K562 treated with DMSO at 1 percent for 24 hours (cell line): ENCODE data around the gene SLC10A3. TPM values are rescaled to one million over a fixed set of nuclear protein-coding genes. Genes with fewer than 3 reads are reported as not detected.

Experiments used
- total RNA-seq: library from RNA; unstranded; fragments of 300-600 nt; gene quantifications from 2 replicates; pipeline ENCODE4 v1.2.3, GENCODE V29; 2022; ENCODE audit warnings: low read depth; ENCODE audit not compliant: insufficient read depth

SLC10A3 gene, protein sequence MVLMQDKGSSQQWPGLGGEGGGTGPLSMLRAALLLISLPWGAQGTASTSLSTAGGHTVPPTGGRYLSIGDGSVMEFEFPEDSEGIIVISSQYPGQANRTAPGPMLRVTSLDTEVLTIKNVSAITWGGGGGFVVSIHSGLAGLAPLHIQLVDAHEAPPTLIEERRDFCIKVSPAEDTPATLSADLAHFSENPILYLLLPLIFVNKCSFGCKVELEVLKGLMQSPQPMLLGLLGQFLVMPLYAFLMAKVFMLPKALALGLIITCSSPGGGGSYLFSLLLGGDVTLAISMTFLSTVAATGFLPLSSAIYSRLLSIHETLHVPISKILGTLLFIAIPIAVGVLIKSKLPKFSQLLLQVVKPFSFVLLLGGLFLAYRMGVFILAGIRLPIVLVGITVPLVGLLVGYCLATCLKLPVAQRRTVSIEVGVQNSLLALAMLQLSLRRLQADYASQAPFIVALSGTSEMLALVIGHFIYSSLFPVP
- total RNA-seq = 53.6 and 59.5 TPM in 2 replicates

DNA sequence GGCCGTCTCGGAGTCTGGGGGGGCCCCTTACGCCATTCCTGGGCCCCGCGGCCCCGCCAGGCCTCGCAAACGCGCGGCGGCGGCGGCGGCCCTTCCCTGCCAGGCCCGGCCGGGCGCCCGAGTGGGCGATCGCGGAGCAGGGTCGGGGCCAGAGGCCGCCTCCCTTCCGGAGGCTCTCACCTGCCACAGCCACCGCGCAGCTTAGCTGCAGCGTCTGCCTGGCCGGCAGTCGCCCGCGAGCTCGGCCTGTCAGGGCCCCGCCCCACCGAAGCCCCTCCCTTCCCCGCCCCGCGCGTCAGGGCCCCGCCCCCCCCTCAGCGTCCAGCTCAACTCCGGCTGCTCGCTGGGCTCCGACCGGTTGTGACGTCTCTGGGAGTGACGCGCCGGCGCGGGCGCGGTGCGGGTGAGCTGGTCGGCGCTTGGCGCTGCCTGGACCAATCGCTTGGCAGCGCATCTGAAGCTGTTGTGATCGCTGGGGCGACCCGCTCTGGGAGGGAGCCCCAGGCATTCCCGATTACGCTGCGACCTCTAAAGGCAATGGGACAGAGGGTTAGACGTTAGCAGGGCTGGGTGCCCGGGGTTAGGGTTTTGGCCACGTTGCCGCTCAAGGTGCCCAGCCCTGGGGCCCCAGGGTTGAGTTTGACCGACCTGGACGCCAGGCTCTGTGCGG lies at the start of gene SLC10A3:
SLC10A3 (minus strand) TSS at position 216 of the 670 bp plus-strand sequence. CDS start 1,689 bp downstream, outside the sequence.

DNA sequence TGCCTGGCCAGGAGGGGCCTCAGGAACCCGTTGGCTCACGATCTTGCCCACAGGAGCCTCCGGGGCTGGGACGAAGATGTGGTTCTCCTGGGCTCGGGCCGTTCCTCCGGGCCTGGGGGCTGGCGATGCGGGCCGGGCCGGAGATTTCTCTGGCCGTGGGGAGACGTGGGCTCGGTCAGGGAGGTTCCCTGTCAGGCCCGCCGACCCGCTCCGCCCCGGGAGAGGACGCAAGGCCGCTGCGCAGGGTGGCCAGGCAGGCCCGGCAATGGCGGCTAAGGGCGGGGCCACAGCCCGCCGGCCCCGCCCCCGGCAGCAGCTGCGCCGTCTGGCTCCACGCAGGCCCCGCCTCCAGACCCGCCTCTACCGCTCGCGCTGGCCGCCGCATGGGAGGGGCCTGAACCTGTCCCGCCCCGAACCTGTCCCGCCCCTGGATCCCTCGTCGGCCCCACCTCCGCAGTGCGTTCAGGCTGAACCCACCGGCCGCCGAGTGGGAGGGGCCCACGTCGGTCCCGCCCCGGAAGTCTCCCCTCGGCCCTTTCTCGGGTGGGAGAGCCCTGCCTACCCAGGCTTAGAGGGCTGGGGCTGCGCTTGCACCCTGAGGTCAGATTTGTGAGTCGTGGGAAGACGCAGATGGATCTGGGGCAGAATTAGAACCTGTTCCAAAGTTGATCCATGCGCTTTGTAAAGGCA lies 25.7 kb upstream of the SLC10A3 start, which contains the start of gene FAM3A:
FAM3A (minus strand) TSS at position 267 of the 690 bp plus-strand sequence. CDS start 460 bp downstream, outside the sequence.

DNA sequence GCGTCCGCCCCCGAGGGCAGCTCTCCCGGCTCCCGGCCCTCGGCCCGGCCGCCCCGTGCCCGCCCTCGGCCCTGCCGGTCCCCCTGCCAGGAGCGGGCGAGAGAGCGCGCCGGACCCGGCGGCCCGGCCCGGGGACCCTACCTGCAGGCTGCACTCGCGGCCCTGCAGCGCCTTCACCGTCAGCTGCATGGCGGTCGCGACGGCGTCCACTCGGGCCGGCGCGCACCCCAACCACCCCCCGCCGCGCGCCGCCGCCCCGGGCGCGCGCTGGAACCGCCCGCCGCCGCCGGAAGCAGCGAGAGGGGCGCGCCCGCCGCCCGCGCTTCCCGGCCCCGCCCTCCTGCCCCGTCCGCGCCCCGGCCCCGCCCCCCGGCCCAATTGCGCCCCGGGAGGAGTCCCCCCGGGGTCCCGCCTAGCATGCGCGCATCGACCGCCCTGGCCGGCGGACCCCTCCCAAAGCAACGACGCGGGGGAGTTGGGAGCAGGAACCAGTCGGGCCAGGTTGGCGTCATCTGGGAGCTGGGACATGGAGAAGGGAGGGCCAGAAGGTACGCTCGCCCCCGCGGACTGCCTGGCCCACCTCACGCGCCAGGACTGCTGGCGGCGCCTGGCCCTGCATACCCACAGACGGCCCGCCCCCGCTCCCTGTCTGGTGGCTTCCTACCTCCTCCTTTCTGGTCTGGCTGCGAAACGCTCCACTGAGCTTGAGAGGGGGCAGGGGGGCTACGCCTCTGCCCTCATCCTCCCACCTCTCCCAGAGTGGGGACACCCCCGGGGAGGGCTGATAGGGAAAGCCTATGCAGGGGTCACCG lies 3.8 kb downstream of the SLC10A3 start, which contains the start of gene UBL4A:
UBL4A (minus strand) TSS at position 220 of the 812 bp plus-strand sequence; CDS start at position 189, 31 bp downstream.

DNA sequence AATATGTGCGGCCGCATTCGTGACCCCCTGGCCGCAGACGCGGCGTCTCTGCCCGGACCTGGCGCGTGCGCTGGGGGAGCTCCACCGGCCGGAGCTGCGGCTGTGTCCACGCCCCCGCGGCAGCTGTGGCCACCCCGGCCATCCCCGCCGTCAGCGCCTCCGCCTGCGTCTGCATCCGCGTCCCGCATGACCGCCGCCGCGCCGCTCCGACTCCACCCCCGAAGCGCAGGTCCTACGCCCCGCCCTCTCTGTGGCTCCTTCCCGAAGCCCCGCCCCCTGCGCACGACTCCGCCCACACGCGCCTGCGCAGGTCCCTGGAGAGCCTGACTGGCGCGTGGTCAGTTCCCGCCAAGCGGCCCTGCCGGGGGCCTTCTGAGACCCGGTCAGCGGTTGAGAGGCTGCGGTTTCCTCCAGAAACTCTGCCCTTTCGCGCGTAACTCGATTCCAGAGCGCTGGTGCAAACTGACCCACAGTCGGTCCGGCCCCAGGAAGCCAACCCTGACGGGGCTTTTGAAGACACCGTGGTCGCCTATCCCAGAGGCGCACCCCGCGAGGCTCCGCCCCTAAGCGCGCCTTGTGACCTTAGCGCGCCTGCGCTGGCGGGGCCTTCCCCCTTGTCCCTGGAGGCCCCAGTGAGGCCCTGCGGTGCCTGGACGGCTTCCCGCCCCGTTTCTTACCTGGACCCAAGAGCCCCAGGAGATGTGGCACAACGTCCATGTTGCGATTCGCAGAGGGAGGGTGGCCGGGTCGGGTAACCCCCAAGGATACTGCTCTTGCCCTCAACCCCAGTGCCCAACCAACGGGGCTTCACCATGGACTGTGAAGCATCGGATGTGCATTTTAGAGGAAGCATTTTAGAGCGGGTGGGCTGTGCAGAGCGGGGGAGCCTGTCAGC lies 11.5 kb downstream of the SLC10A3 start, which contains the start of gene LAGE3:
LAGE3 (minus strand) TSS at position 554 of the 895 bp plus-strand sequence; CDS start at position 188, 366 bp downstream.

DNA sequence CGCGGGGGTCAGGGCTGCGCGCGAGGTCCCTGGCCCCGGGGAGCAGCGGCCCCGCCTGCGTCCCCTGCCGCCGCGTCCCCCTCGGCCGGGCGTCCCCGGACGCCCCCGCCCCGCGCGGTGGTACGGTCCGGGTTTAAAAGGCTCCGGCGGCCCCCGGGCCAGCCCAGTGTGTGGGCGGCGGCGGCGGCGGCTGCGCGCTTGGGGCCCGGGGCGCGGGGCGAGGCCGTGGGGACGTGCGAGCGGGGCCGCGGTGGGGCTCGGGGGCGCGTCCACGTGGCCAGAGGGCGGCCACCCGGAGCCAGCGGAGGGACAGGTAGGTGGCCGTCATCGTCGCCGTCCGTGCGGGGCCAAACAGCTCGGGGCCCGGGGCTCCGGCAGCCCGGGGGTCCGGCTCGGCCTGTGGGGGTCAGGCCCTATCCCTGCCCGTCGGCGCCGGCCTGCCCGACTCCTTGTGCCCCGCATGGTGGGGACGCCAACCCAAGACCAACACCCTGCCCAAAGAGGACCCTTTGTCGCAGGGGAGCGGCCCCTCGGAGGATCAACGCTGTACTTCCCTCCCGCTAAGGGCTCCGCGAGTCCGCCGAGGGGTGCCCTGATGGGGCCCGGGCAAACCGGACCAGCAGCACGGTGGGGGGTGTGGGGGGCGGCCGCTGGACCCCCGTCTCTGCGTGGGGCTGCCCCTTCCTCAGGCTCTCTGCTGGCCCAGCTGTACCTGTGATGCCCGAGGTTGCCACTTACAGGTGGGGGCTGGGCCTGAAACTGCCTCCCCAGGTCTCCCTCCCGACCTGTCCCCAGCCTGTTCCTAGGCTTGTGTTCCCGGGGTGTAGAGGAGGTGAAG lies 32.1 kb downstream of the SLC10A3 start, which contains the start of gene PLXNA3:
PLXNA3 (plus strand) TSS at position 166 of the 838 bp plus-strand sequence. CDS start 1,903 bp downstream, outside the sequence.

DNA sequence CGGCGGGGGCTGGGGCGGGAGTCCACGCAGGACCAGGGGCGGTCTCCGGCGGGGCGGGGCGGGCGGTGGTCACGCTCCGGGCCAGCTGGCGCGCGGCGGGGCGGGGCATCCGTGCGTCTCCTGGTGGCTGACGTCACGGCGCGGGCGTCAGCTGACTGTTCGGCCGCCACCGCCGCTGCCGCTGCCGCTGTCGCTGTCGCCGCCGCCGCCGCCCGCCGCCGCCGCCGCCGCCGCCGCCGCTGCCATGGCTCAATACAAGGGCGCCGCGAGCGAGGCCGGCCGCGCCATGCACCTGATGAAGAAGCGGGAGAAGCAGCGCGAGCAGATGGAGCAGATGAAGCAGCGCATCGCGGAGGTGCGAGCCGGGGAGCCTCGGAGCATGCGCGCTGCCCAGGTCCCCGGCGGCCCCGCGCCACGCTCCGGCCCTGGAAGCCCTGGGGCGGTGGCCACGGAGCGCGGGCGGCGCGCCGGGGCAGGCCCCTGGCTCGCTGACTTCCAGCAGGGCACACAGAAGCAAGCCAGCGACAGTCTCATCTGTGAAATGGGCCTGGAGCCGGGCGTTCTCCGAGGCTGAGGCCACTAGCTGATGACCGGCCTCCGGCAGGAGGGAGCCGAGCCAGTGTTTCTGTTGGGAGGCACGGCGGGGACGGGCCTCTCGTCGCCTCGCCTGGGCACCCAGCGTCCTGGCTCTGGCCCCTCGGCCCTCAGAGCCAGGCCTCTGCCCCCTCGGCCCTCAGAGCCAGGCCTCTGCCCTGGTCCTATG lies 46.3 kb downstream of the SLC10A3 start, which contains the start of gene FAM50A:
FAM50A (plus strand) TSS at position 150 of the 763 bp plus-strand sequence; CDS start at position 245, 95 bp downstream.

Other genes starting within 250 kb of the SLC10A3 start
- not detected in 2 replicates for gene OPN1MW3, start 233.0 kb downstream of the SLC10A3 start, total RNA-seq
- gene TEX28, start 195.5 kb downstream of the SLC10A3 start, total RNA-seq = not detected in 2 replicates
- gene TKTL1, start 194.8 kb downstream of the SLC10A3 start, total RNA-seq = 2.7 and 2.9 TPM in 2 replicates
- gene FLNA, start 116.0 kb downstream of the SLC10A3 start, total RNA-seq = 439 and 455 TPM in 2 replicates
- gene EMD, start 111.3 kb downstream of the SLC10A3 start, total RNA-seq = 91.3 and 103 TPM in 2 replicates
- gene RPL10, start 92.3 kb downstream of the SLC10A3 start, total RNA-seq = 11,901 and 12,258 TPM in 2 replicates
- 33.9 and 36.1 TPM in 2 replicates for gene DNASE1L1, start 81.4 kb downstream of the SLC10A3 start, total RNA-seq
- 50.3 and 60.2 TPM in 2 replicates for gene TAFAZZIN, start 79.1 kb downstream of the SLC10A3 start, total RNA-seq
- gene ATP6AP1, start 62.0 kb downstream of the SLC10A3 start, total RNA-seq = 233 TPM in 2 replicates
- gene GDI1, start 53.5 kb downstream of the SLC10A3 start, total RNA-seq = 124 and 126 TPM in 2 replicates
- gene FAM50A, start 46.5 kb downstream of the SLC10A3 start, total RNA-seq = 212 and 228 TPM in 2 replicates
- gene PLXNA3, start 32.3 kb downstream of the SLC10A3 start, total RNA-seq = 9.9 and 11.4 TPM in 2 replicates
- gene LAGE3, start 11.3 kb downstream of the SLC10A3 start, total RNA-seq = 276 and 296 TPM in 2 replicates
- gene UBL4A, start 4.0 kb downstream of the SLC10A3 start, total RNA-seq = 85.5 and 100 TPM in 2 replicates
- 134 and 149 TPM in 2 replicates for gene FAM3A, start 25.6 kb upstream of the SLC10A3 start, total RNA-seq
- 279 and 293 TPM in 2 replicates for gene G6PD, start 56.2 kb upstream of the SLC10A3 start, total RNA-seq
- 61.0 and 63.2 TPM in 2 replicates for gene IKBKG, start 57.0 kb upstream of the SLC10A3 start, total RNA-seq
- gene CTAG1A, start 94.5 kb upstream of the SLC10A3 start, total RNA-seq = not detected in 2 replicates
- gene CTAG1B, start 128.7 kb upstream of the SLC10A3 start, total RNA-seq = not detected in 2 replicates
- gene CTAG2, start 162.9 kb upstream of the SLC10A3 start, total RNA-seq = 37.7 and 42.0 TPM in 2 replicates